ENCODE data around the gene CD40LG. TPM values are rescaled to one million over a fixed set of nuclear protein-coding genes. Genes with fewer than 3 reads are reported as not detected.

CD40LG gene
- total and polyA plus RNA-seq, 8 donors = 0.18 to 0.76 (median 0.30) TPM; not detected in 5

- peaks cover 0 to 14% (median 0%) of the 10 kb centered on the region in 4 donors for H3K4me1 ChIP-seq
- H3K36me3 ChIP-seq = peaks cover 0 to 4% (median 0%) of the 10 kb centered on the region in 4 donors
- intact Hi-C loops (cut with DNase I; ENCODE audit: low total_unique reads) = no loop called here
- WGBS, 5 donors = 21 to 40% (median 33%) methylated on average over 8 of the region's 8 CpGs
- no peaks in the 10 kb centered on the region for H3K9me3 ChIP-seq
- peak in 5 of 7 experiments; percentile 12 to 64 (median 38) for TF ChIP-seq CTCF (IDR thresholded peaks at IDR 0.05)
- no peak for TF ChIP-seq EP300 (IDR thresholded peaks at IDR 0.05)
- no peak for TF ChIP-seq POLR2A (IDR thresholded peaks at IDR 0.05)
- TF ChIP-seq POLR2AphosphoS5 (IDR thresholded peaks at IDR 0.05) = peak in 1 of 3 donors; percentile 26
- peak in 1 of 2 donors; percentile 77 for DNase-seq
- no peak overlapping the region for H3K4me3 ChIP-seq
- peaks cover 0 to 2% (median 0%) of the 10 kb centered on the region in 3 donors for H3K27me3 ChIP-seq
- H3K27ac ChIP-seq = peak overlapping the region in 1 of 5 donors; percentile 48
These were observed 46.6 kb downstream of the CD40LG start for GRCh38 chrX:136694431-136695087.

DNA sequence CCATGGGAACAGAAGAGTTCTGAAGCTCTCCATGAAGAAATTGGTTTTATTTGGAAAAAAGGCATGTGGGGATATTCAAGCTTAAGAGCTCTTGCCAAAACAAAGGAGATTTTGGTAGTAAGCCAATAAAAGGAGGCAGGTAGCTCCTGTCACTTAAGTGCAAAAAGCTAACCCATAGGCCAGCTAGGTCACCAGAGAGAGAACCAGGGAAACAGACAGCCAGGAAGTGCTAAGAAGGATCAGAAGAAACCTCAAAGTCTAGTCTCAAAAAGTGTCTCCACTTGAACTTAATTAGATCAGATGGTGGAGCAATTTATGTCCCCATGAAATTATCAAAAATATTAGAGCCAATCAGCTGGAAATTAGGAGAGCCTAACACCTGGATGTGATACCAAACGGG lies 49.2 kb downstream of the CD40LG start:
- DNase-seq = no peak
- no peak overlapping the region for H3K4me3 ChIP-seq
- H3K4me1 ChIP-seq = peaks cover 0 to 8% (median 0%) of the 10 kb centered on the region in 4 donors
- no peak overlapping the region for H3K27ac ChIP-seq
- no peak for TF ChIP-seq POLR2AphosphoS5 (IDR thresholded peaks at IDR 0.05)
- no peak for TF ChIP-seq CTCF (IDR thresholded peaks at IDR 0.05)
- no peak for TF ChIP-seq EP300 (IDR thresholded peaks at IDR 0.05)
- TF ChIP-seq POLR2A (IDR thresholded peaks at IDR 0.05) = no peak
- 32 to 79% (median 58%) methylated on average over 1 of the region's 1 CpG for WGBS, 5 donors
- intact Hi-C loops (cut with DNase I; ENCODE audit: low total_unique reads) = no loop called here
- peaks cover 0 to 2% (median 0%) of the 10 kb centered on the region in 3 donors for H3K27me3 ChIP-seq
- no peaks in the 10 kb centered on the region for H3K36me3 ChIP-seq
- H3K9me3 ChIP-seq = peaks cover 0 to 5% (median 0%) of the 10 kb centered on the region in 4 donors

GRCh38 chrX:136708348-136708747 lies 60.4 kb downstream of the CD40LG start:
- TF ChIP-seq POLR2AphosphoS5 (IDR thresholded peaks at IDR 0.05) (no peak), CTCF (IDR thresholded peaks at IDR 0.05) (peak in 2 of 7 experiments; percentile 12 to 19)
- intact Hi-C loops (cut with DNase I; ENCODE audit: low total_unique reads) = no loop called here
- WGBS, 5 donors = 31 to 71% (median 48%) methylated on average over 1 of the region's 1 CpG

More at GRCh38 chrX:136708348-136708747, 60.4 kb downstream of the CD40LG start:
- H3K4me3 ChIP-seq = no peak overlapping the region
- H3K27ac ChIP-seq = no peak overlapping the region
- no peaks in the 10 kb centered on the region for H3K27me3 ChIP-seq
- no peaks in the 10 kb centered on the region for H3K9me3 ChIP-seq
- no peaks in the 10 kb centered on the region for H3K4me1 ChIP-seq
- H3K36me3 ChIP-seq = peaks cover 0 to 20% (median 4%) of the 10 kb centered on the region in 4 donors
- no peak for DNase-seq

Other genes with a start within 250 kb of the CD40LG start
- not detected for gene BRS3, start 160.2 kb upstream of the CD40LG start, total RNA-seq
- not detected for gene BRS3, start 160.2 kb upstream of the CD40LG start, polyA plus RNA-seq
- gene HTATSF1, start 150.6 kb upstream of the CD40LG start, total RNA-seq = 10 to 100 TPM; 18.3 to 77.0 (median 54.8) TPM
- 10 to 100 TPM; 20.3 to 36.8 (median 35.3) TPM for gene HTATSF1, start 150.6 kb upstream of the CD40LG start, polyA plus RNA-seq
- under 1 TPM in 1 of 5 donors, not detected in 4; 0.43 TPM for gene VGLL1, start 115.9 kb upstream of the CD40LG start, total RNA-seq
- 1 to 10 TPM in 2 of 3 donors, not detected in 1; 1.2 to 7.7 TPM for gene VGLL1, start 115.9 kb upstream of the CD40LG start, polyA plus RNA-seq
- 10 to 100 TPM in 2 of 5 donors, 1 to 10 TPM in 3; 1.7 to 22.9 (median 8.5) TPM for gene ARHGEF6, start 132.8 kb downstream of the CD40LG start, total RNA-seq
- gene ARHGEF6, start 132.8 kb downstream of the CD40LG start, polyA plus RNA-seq = 10 to 100 TPM in 1 of 3 donors, 1 to 10 TPM in 2; 2.6 to 10.1 (median 7.7) TPM
- gene RBMX, start 232.6 kb downstream of the CD40LG start, total RNA-seq = 100 to 1,000 TPM in 4 of 5 donors, 10 to 100 TPM in 1; 68.1 to 245 (median 137) TPM
- 100 to 1,000 TPM in 1 of 3 donors, 10 to 100 TPM in 2; 72.6 to 130 (median 93.1) TPM for gene RBMX, start 232.6 kb downstream of the CD40LG start, polyA plus RNA-seq